Measurements from ENCODE around the gene BDH2.

BDH2 gene

DNA sequence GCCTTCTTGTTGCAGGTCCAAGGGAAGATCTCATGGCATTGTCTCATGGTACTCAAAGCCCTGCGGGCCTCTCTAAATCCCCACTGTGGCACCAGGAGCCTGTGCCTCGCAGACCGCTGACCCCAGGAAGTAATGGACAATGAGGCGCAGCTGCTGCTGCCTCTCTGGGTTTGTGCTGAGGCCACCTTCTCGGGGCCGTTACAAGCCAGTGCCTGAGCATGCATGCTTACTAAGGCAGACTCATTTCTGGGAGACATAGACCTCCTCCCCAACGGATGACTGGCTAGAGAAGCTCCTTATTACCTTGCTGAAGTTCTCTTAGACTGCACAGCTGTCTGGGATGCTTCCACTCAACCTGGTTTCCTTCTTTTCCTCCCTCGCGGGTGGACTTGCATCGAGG, 1.3 kb downstream of the BDH2 start:
- TF ChIP-seq, protein P1, sequence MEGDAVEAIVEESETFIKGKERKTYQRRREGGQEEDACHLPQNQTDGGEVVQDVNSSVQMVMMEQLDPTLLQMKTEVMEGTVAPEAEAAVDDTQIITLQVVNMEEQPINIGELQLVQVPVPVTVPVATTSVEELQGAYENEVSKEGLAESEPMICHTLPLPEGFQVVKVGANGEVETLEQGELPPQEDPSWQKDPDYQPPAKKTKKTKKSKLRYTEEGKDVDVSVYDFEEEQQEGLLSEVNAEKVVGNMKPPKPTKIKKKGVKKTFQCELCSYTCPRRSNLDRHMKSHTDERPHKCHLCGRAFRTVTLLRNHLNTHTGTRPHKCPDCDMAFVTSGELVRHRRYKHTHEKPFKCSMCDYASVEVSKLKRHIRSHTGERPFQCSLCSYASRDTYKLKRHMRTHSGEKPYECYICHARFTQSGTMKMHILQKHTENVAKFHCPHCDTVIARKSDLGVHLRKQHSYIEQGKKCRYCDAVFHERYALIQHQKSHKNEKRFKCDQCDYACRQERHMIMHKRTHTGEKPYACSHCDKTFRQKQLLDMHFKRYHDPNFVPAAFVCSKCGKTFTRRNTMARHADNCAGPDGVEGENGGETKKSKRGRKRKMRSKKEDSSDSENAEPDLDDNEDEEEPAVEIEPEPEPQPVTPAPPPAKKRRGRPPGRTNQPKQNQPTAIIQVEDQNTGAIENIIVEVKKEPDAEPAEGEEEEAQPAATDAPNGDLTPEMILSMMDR (conservative IDR thresholded peaks at IDR 0.05), result no peak
- H3K27ac ChIP-seq, result no peak overlapping the region

DNA sequence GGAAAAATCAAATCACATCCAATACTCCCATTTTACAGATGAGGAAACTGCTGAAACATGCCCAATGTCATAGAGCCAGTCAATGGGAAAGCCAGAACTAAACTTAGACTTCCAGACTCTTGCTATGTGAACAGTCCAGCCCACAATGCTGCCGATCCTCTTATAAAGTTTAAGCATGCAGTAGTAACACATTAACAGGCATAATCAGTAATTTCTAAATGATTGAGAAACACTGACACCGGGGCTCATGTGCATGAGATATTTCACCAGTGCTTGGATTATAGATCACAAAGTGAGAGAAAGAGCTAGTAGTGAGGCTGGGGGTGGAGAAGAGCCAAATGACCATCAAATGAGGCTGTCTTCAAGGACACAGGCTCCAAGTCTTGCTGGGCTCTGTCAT, 2.5 kb downstream of the BDH2 start:
- H3K27ac ChIP-seq, result no peak overlapping the region
- TF ChIP-seq, protein P1 (conservative IDR thresholded peaks at IDR 0.05), result no peak

DNA sequence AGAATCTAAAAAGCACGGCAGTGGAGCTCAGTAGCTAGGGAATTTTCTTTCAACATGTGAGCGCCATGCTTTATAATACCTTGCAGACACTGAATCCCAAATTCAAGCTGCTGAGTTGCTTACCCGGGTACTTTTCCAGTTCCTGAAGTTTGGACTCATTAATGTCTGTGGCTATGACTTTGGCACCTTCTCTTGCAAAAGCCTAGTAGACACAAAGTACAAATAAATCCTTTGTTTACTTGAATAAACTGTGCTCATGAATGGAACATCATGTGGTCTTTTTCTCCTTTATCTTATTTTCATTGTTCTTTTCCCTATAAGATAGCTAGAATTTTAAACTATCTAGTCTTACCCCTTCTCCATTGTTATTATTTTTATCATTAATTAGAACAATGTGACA, 4.6 kb downstream of the BDH2 start:
- H3K27ac ChIP-seq, result no peak overlapping the region
- TF ChIP-seq, protein P1 (conservative IDR thresholded peaks at IDR 0.05), result no peak

DNA sequence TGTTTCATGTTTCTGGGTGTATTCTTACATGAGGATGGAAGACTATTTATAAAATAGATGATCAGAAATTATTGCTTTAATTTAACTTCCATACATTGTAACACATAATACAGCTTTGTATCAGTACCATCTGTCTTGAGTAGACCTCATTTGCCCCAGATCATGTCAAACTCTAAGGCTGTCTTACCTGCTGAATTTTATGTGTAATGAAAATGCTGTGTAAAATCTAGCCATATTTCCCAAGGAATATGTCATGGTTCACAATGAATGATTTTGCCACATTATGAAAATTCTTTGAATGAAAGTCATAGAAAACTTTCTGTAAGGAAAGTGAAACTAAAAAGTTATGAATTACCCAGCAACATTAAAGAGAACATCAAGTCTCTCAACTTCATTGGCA, 7.4 kb downstream of the BDH2 start:
- TF ChIP-seq, protein P1 (conservative IDR thresholded peaks at IDR 0.05), result no peak
- no peak overlapping the region for H3K27ac ChIP-seq

DNA sequence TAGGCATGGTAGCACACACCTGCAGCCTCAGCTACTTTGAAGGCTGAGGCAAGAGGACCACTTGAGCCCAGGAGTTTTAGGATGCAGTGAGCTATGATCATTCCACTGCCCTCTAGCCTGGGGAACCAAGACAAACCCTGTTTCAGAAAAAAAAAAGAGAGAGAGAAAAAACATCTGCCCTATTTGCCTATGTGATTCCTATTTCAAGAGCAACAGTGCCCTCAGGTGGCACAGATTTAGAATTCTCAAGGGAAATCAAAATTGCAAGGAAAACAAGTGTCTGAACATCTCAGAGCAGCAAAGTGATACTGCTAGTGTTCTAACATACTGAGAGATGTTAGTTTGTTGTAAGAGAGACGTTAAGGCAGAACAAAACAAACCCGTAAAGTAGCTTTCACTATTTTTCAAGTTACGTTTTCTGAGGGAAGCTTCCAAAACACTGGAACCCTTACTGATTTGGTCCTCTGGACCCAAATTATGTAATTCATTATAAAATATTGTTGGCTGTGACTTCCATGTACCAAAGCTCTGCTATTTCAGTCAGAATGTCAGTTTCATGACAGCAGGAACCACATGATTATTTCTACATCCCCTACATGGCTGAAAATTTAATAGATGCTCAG, 7.9 kb downstream of the BDH2 start:
- TF ChIP-seq, protein P1 (conservative IDR thresholded peaks at IDR 0.05), result peak; percentile 73
- H3K27ac ChIP-seq, result no peak overlapping the region

DNA sequence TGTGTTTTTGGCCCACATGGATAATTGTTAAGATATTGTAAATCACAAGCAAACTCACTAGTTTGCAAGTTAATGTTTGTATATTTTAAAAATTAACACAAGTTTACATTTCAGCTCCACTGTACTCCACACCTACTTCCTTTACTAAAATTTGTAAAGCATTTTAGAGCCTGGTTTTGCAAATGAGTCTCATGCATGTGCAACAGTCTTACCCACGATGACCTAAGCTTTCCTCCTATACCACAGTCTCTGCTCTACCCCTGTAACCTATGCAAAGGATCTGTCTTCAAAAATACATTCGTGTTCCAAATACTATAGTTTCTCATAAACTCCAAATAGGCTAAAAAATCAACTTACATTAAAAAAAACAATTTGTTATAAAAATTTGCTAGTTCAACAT, 10.2 kb downstream of the BDH2 start:
- H3K27ac ChIP-seq, result no peak overlapping the region
- TF ChIP-seq, protein P1 (conservative IDR thresholded peaks at IDR 0.05), result no peak

DNA sequence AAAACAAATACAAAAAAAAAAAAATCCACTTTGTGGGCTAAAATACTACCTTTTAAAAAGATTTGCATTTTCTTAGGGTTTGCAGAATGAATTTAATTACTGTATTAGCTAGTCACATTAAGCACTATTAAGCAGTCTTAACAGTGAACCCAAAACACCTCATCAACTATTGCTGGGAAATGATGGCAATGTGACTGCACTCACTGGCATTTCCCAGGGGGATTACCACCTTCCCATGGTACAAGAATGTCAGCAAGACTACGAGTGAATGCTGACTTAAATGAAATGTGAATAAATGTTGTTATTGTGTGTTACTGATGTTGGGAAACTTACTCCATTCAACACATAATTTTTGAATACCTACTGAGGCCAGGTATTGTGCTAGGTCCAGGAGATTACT, 13.1 kb downstream of the BDH2 start:
- H3K27ac ChIP-seq, result no peak overlapping the region
- TF ChIP-seq, protein P1 (conservative IDR thresholded peaks at IDR 0.05), result no peak
